ENCODE results near the gene IPO11.

GRCh38 chr5:62403411-62404250 lies 8.9 kb upstream of the IPO11 start, which contains the start of gene DIMT1:
- TF ChIP-seq, protein P1, sequence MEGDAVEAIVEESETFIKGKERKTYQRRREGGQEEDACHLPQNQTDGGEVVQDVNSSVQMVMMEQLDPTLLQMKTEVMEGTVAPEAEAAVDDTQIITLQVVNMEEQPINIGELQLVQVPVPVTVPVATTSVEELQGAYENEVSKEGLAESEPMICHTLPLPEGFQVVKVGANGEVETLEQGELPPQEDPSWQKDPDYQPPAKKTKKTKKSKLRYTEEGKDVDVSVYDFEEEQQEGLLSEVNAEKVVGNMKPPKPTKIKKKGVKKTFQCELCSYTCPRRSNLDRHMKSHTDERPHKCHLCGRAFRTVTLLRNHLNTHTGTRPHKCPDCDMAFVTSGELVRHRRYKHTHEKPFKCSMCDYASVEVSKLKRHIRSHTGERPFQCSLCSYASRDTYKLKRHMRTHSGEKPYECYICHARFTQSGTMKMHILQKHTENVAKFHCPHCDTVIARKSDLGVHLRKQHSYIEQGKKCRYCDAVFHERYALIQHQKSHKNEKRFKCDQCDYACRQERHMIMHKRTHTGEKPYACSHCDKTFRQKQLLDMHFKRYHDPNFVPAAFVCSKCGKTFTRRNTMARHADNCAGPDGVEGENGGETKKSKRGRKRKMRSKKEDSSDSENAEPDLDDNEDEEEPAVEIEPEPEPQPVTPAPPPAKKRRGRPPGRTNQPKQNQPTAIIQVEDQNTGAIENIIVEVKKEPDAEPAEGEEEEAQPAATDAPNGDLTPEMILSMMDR (conservative IDR thresholded peaks at IDR 0.05), result no peak
- no peak for TF ChIP-seq EZH2 (IDR thresholded peaks at IDR 0.05; ENCODE audit: low read depth)
